HCT116 (cell line): Measurements from ENCODE around the gene UROS. TPM values are rescaled to one million over a fixed set of nuclear protein-coding genes. Genes with fewer than 3 reads are reported as not detected.

Source experiments
- ATAC-seq: fragments of 200-7000 bp; cut with Tn5 transposase; 2 replicates; pipeline ENCODE4 v1.9.1; 2020; ENCODE audit warnings: mild to moderate bottlenecking, moderate library complexity
- BruUV-seq: library from RNA; stranded (reverse); fragments of 400-500 nt; replicated peaks from 2 replicates; lab custom pipeline; 2021; lab: Mats Ljungman, UMichigan
- CTCF ChIA-PET: fragments of 300-600 bp; sonication (Branson Sonifier 250); formaldehyde crosslinking; loops from one replicate; lab custom pipeline; 2021; ENCODE audit warnings: antibody characterized with exemption; lab: Charles Lee
- POLR2A ChIA-PET: fragments of 300-600, 350-600 bp; sonication (Branson Sonifier 250); formaldehyde crosslinking; loops from one replicate; lab custom pipeline; 2021; ENCODE audit warnings: antibody characterized with exemption; lab: Charles Lee
- RAD21 ChIA-PET, 2 experiments: fragments of 300-600 bp; sonication (Branson Sonifier 250); formaldehyde crosslinking; loops; one replicate each; lab custom pipeline; 2023; ENCODE audit warnings: low total read pairs in 2 of 2; ENCODE audit not compliant: uncharacterized antibody in 2 of 2, unreplicated experiment in 2 of 2, low non-redundant PET in 1 of 2; lab: Charles Lee
- DNase-seq: peaks from one replicate; pipeline ENCODE4 v3.0.0-alpha.2; 2010; ENCODE audit warnings: low read depth, low spot score
- H2AFZ ChIP-seq: fragments of 200-600 bp; shearing (Covaris generic), sonication (generic); 2 replicates; pipeline ENCODE4 v1.6.1; 2017; ENCODE audit warnings: low read depth, mixed run types, mixed read lengths, antibody characterized with exemption, low read length; ENCODE audit not compliant: poor library complexity, severe bottlenecking
- H3K27ac ChIP-seq: 2 replicates; pipeline ENCODE4 v1.5.1; 2012; ENCODE audit warnings: low read depth, low read length
- H3K27me3 ChIP-seq: fragments of 200-600 bp; sonication (generic); 2 replicates; pipeline ENCODE4 v1.6.1; 2016; ENCODE audit warnings: mixed run types, low read length, mixed read lengths; ENCODE audit not compliant: insufficient read depth
- H3K36me3 ChIP-seq, 2 experiments: fragments of 200-500 bp in 1 of 2; fragments of 200-600 bp in 1 of 2; sonication (Bioruptor generic) in 1 of 2; sonication (generic) in 1 of 2; 2 replicates each; pipeline versions ENCODE4 v1.5.1 to v1.6.1; 2014 to 2016; ENCODE audit warnings: low read length in 2 of 2, inconsistent platforms in 1 of 2, mixed read lengths in 1 of 2, mixed run types in 1 of 2; ENCODE audit not compliant: insufficient read depth in 2 of 2, control insufficient read depth in 1 of 2
- H3K4me1 ChIP-seq, 2 experiments: fragments of 200-600 bp in 1 of 2; sonication (generic) in 1 of 2; 2 replicates each; pipeline versions ENCODE4 v1.5.1 to v1.6.1; 2012 to 2017; ENCODE audit warnings: low read length in 2 of 2, inconsistent platforms in 1 of 2, mild to moderate bottlenecking in 1 of 2, mixed read lengths in 1 of 2, mixed run types in 1 of 2, moderate library complexity in 1 of 2; ENCODE audit not compliant: insufficient read depth in 2 of 2, control insufficient read depth in 1 of 2
- H3K4me2 ChIP-seq: fragments of 200-600 bp; sonication (generic); 2 replicates; pipeline ENCODE4 v1.6.1; 2017; ENCODE audit warnings: mixed run types, low read length, mixed read lengths
- H3K4me3 ChIP-seq, 2 experiments: fragments of 200-600 bp in 1 of 2; sonication (generic) in 1 of 2; replicated peaks in 1 of 2; 2 replicates each; pipeline ENCODE4 v1.5.1; 2011 to 2016; ENCODE audit warnings: low read length in 2 of 2, control low read depth in 1 of 2, low read depth in 1 of 2, mild to moderate bottlenecking in 1 of 2, mixed read lengths in 1 of 2, mixed run types in 1 of 2
- H3K79me2 ChIP-seq: fragments of 200-600 bp; sonication (generic); 2 replicates; pipeline ENCODE4 v1.6.1; 2017; ENCODE audit warnings: mild to moderate bottlenecking, mixed run types, low read length, moderate library complexity, mixed read lengths; ENCODE audit not compliant: insufficient read depth
- H3K9ac ChIP-seq: fragments of 200-600 bp; sonication (generic); 2 replicates; pipeline ENCODE4 v1.6.1; 2016; ENCODE audit warnings: low read length, mixed read lengths
- H3K9me2 ChIP-seq: fragments of 200-600 bp; sonication (generic), shearing (Covaris generic); 2 replicates; pipeline ENCODE4 v1.6.1; 2017; ENCODE audit warnings: mixed run types, mild to moderate bottlenecking, moderate library complexity; ENCODE audit not compliant: insufficient read depth
- H3K9me3 ChIP-seq, 2 experiments: fragments of 200-500 bp in 1 of 2; fragments of 200-600 bp in 1 of 2; sonication (Bioruptor generic) in 1 of 2; sonication (generic) in 1 of 2; 2 replicates each; pipeline ENCODE4 v1.6.1; 2014 to 2017; ENCODE audit warnings: low read length in 2 of 2, mixed read lengths in 2 of 2, inconsistent platforms in 1 of 2, low read depth in 1 of 2, mild to moderate bottlenecking in 1 of 2, mixed run types in 1 of 2, moderate library complexity in 1 of 2; ENCODE audit not compliant: control insufficient read depth in 1 of 2, insufficient read depth in 1 of 2
- H4K20me1 ChIP-seq: fragments of 200-600 bp; sonication (generic), shearing (Covaris generic); 2 replicates; pipeline ENCODE4 v1.6.1; 2017; ENCODE audit warnings: mixed run types, mild to moderate bottlenecking, moderate library complexity; ENCODE audit not compliant: insufficient read depth
- ATF3 ChIP-seq: IDR thresholded peaks from 2 replicates; pipeline ENCODE4 v1.6.1; 2012
- ELF1 ChIP-seq: IDR thresholded peaks from 2 replicates; pipeline ENCODE4 v1.6.1; 2012; ENCODE audit warnings: low read depth, borderline replicate concordance
- EZH2 ChIP-seq: fragments of 200-600 bp; sonication (generic); IDR thresholded peaks from 2 replicates; pipeline ENCODE4 v1.6.1; 2017; ENCODE audit warnings: antibody characterized with exemption, mixed run types
- JUND ChIP-seq: IDR thresholded peaks from 2 replicates; pipeline ENCODE4 v1.6.1; 2012
- MAX ChIP-seq: IDR thresholded peaks from 2 replicates; pipeline ENCODE4 v1.6.1; 2012
- POLR2AphosphoS5 ChIP-seq: IDR thresholded peaks from 2 replicates; pipeline ENCODE4 v1.6.1; 2011; ENCODE audit warnings: mild to moderate bottlenecking, low read depth, low read length, moderate library complexity
- SP1 ChIP-seq: IDR thresholded peaks from 2 replicates; pipeline ENCODE4 v1.6.1; 2012; ENCODE audit warnings: low read depth
- TCF7L2 ChIP-seq: IDR thresholded peaks from 2 replicates; pipeline ENCODE4 v1.7.0; 2011; ENCODE audit warnings: borderline replicate concordance, inconsistent platforms; ENCODE audit not compliant: insufficient read depth, insufficient read length; ENCODE audit errors: extremely low read depth
- YY1 ChIP-seq: IDR thresholded peaks from 2 replicates; pipeline ENCODE4 v1.6.1; 2011; ENCODE audit warnings: low read length, low read depth, moderate library complexity, mild to moderate bottlenecking; ENCODE audit not compliant: insufficient replicate concordance; ENCODE audit errors: extremely low read depth
- intact Hi-C: fragments of 100-400 bp; cut with micrococcal nuclease; formaldehyde crosslinking; loops from 2 replicates; pipeline ENCODE4 v1.10.0; 2022
- total RNA-seq: library from RNA; stranded (reverse); gene quantifications from one replicate; pipeline ENCODE4 v1.2.1, GENCODE V29; 2021; ENCODE audit not compliant: unreplicated experiment

The UROS gene
- total RNA-seq, 1 experiment from 2014 or later, result 63.9 TPM

- no peak for DNase-seq
- H3K79me2 ChIP-seq, result peaks cover 4% of the 10 kb centered on the region; the same call in 1 of the 2 replicates
- H3K36me3 ChIP-seq, result peaks cover 53 to 71% of the 10 kb centered on the region in 2 experiments
- POLR2A ChIA-PET, result no interaction called here
- TF ChIP-seq TCF7L2, result no peak
- no peak for TF ChIP-seq ATF3
- TF ChIP-seq YY1, result no peak
- no peak for TF ChIP-seq ELF1
- no peak for TF ChIP-seq EZH2
- TF ChIP-seq SP1, result no peak
- no peak for TF ChIP-seq POLR2AphosphoS5
- no peak for TF ChIP-seq JUND
- TF ChIP-seq, all 23 proteins: peak for 0
- BruUV-seq, result no TSS peak
- Histone ChIP-seq H3K27ac (no peak overlapping the region), H3K4me1 (no peaks in the 10 kb centered on the region), H3K4me3 (no peak overlapping the region), H3K9me3 (no peaks in the 10 kb centered on the region), H3K9me2 (no peaks in the 10 kb centered on the region), H4K20me1 (no peaks in the 10 kb centered on the region), H3K9ac (no peak overlapping the region), H3K27me3 (no peaks in the 10 kb centered on the region), H3K4me2 (no peak overlapping the region), H2AFZ (no peak overlapping the region)
- no peak for ATAC-seq
- ChIA-PET RAD21 (no interaction called here), CTCF (no interaction called here)
- intact Hi-C loops, result no loop called here
Observed at GRCh38 chr10:125761961-125762360, 61.1 kb downstream of the UROS start.

- ChIA-PET CTCF (no interaction called here), RAD21 (no interaction called here), POLR2A (no interaction called here)
- H3K9me3 ChIP-seq, result no peaks in the 10 kb centered on the region
- BruUV-seq, result no TSS peak
- peaks cover 17% of the 10 kb centered on the region; the same call in 1 of the 2 replicates for H3K79me2 ChIP-seq
- H3K4me1 ChIP-seq, result no peaks in the 10 kb centered on the region
- no peaks in the 10 kb centered on the region for H3K27me3 ChIP-seq
- TF ChIP-seq ELF1, result no peak
- no peak for TF ChIP-seq MAX
- peaks cover 53 to 76% of the 10 kb centered on the region in 2 experiments for H3K36me3 ChIP-seq
- no peak overlapping the region for H3K4me2 ChIP-seq
- H3K9ac ChIP-seq, result no peak overlapping the region
- H3K27ac ChIP-seq, result no peak overlapping the region
- ATAC-seq (no peak), DNase-seq (no peak)
- intact Hi-C loops, result no loop called here
- no peak overlapping the region for H3K4me3 ChIP-seq
- no peaks in the 10 kb centered on the region for H3K9me2 ChIP-seq
- H4K20me1 ChIP-seq, result peaks cover 5% of the 10 kb centered on the region; the same call in 1 of the 2 replicates
- no peak overlapping the region for H2AFZ ChIP-seq
Observed at GRCh38 chr10:125757742-125758141, 65.3 kb downstream of the UROS start.
